Liver (tissue), 9 donors: ENCODE results near the gene DCN. TPM values are rescaled to one million over a fixed set of nuclear protein-coding genes. Genes with fewer than 3 reads are reported as not detected.

Experiments
- DNase-seq: peaks from one replicate; pipeline ENCODE4 v3.0.0-alpha.2; 2017; ENCODE audit warnings: low spot score
- H3K27ac ChIP-seq, 2 donors: one replicate each; pipeline ENCODE4 v1.7.0; 2013; ENCODE audit warnings: inconsistent platforms in 2 of 2, low read length in 2 of 2, control low read depth in 1 of 2, low read depth in 1 of 2, mild to moderate bottlenecking in 1 of 2
- H3K27me3 ChIP-seq, 4 donors: one replicate each; pipeline versions ENCODE4 v1.6.1 to v1.7.0; 2013; ENCODE audit warnings: low read length in 3 of 4, inconsistent platforms in 1 of 4, mild to moderate bottlenecking in 1 of 4, moderate library complexity in 1 of 4; ENCODE audit not compliant: control insufficient read depth in 4 of 4, insufficient read depth in 4 of 4
- H3K36me3 ChIP-seq, 4 donors: one replicate each; pipeline versions ENCODE4 v1.6.1 to v1.7.0; 2013; ENCODE audit warnings: low read length in 3 of 4, mild to moderate bottlenecking in 3 of 4, low read depth in 1 of 4, moderate library complexity in 1 of 4; ENCODE audit not compliant: control insufficient read depth in 4 of 4, insufficient read depth in 3 of 4
- H3K4me1 ChIP-seq, 4 donors: one replicate each; pipeline versions ENCODE4 v1.6.1 to v1.7.0; 2013; ENCODE audit warnings: low read length in 3 of 4, mild to moderate bottlenecking in 3 of 4, moderate library complexity in 1 of 4; ENCODE audit not compliant: control insufficient read depth in 4 of 4, insufficient read depth in 4 of 4
- H3K4me3 ChIP-seq, 3 donors: one replicate each; pipeline versions ENCODE4 v1.6.1 to v1.7.0; 2013; ENCODE audit warnings: low read length in 3 of 3, control low read depth in 1 of 3, low read depth in 1 of 3, mild to moderate bottlenecking in 1 of 3
- H3K9ac ChIP-seq, 2 donors: one replicate each; pipeline ENCODE4 v1.7.0; 2013; ENCODE audit warnings: low read length in 2 of 2, mild to moderate bottlenecking in 2 of 2, moderate library complexity in 2 of 2, control low read depth in 1 of 2, low read depth in 1 of 2
- H3K9me3 ChIP-seq, 4 donors: one replicate each; pipeline versions ENCODE4 v1.6.1 to v1.7.0; 2013; ENCODE audit warnings: low read length in 3 of 4; ENCODE audit not compliant: control insufficient read depth in 4 of 4
- CTCF ChIP-seq: fragments of 150-350 bp; IDR thresholded peaks from 2 replicates; pipeline ENCODE4 v1.5.1; 2017; ENCODE audit warnings: improper control_type of control experiment, low read depth, low read length; ENCODE audit not compliant: missing input control
- EGR1 ChIP-seq, 2 donors: IDR thresholded peaks; 2 replicates each; pipeline ENCODE4 v1.6.1; 2016 to 2018; ENCODE audit warnings: antibody characterized with exemption in 2 of 2, low read depth in 2 of 2
- FOXA1 ChIP-seq: IDR thresholded peaks from 2 replicates; pipeline ENCODE4 v1.6.1; 2016; ENCODE audit warnings: antibody characterized with exemption
- FOXA2 ChIP-seq: IDR thresholded peaks from 2 replicates; pipeline ENCODE4 v1.6.1; 2016; ENCODE audit warnings: antibody characterized with exemption
- GABPA ChIP-seq, 2 donors: IDR thresholded peaks in 1 of 2; conservative IDR thresholded peaks in 1 of 2; 2 replicates each; pipeline ENCODE4 v1.6.1; 2016; ENCODE audit warnings: antibody characterized with exemption in 2 of 2, mild to moderate bottlenecking in 1 of 2, moderate library complexity in 1 of 2
- HNF4A ChIP-seq, 2 donors: conservative IDR thresholded peaks; 2 replicates each; pipeline ENCODE4 v1.6.1; 2016; ENCODE audit warnings: antibody characterized with exemption in 2 of 2, mild to moderate bottlenecking in 2 of 2
- HNF4G ChIP-seq: IDR thresholded peaks from 2 replicates; pipeline ENCODE4 v1.6.1; 2016; ENCODE audit warnings: antibody characterized with exemption
- JUND ChIP-seq, 2 donors: IDR thresholded peaks; 2 replicates each; pipeline ENCODE4 v1.6.1; 2016; ENCODE audit warnings: antibody characterized with exemption in 2 of 2
- MAX ChIP-seq: IDR thresholded peaks from 2 replicates; pipeline ENCODE4 v1.6.1; 2016; ENCODE audit warnings: antibody characterized with exemption
- RAD21 ChIP-seq, 2 donors: IDR thresholded peaks; 2 replicates each; pipeline ENCODE4 v1.6.1; 2016; ENCODE audit warnings: antibody characterized with exemption in 2 of 2, mild to moderate bottlenecking in 2 of 2
- RXRA ChIP-seq, 2 donors: IDR thresholded peaks; 2 replicates each; pipeline ENCODE4 v1.6.1; 2017 to 2018; ENCODE audit warnings: antibody characterized with exemption in 2 of 2, mild to moderate bottlenecking in 1 of 2
- SP1 ChIP-seq: IDR thresholded peaks from 2 replicates; pipeline ENCODE4 v1.6.1; 2018; ENCODE audit warnings: antibody characterized with exemption, mild to moderate bottlenecking
- TAF1 ChIP-seq: conservative IDR thresholded peaks from 2 replicates; pipeline ENCODE4 v1.6.1; 2016; ENCODE audit warnings: antibody characterized with exemption, mild to moderate bottlenecking
- YY1 ChIP-seq: IDR thresholded peaks from 2 replicates; pipeline ENCODE4 v1.6.1; 2016; ENCODE audit warnings: antibody characterized with exemption, mild to moderate bottlenecking
- ZBTB33 ChIP-seq: IDR thresholded peaks from 2 replicates; pipeline ENCODE4 v1.6.1; 2016; ENCODE audit warnings: antibody characterized with exemption
- WGBS: extraction: QIAGEN DNeasy Blood & Tissue Kit; methylation state at CpG from one replicate; pipeline ENCODE4 v1.1.7; 2013; 5-methylcytosine and 5-hydroxymethylcytosine counted together
- polyA plus RNA-seq, 2 donors: library from polyadenylated mRNA; stranded (reverse) in 1 of 2; unstranded in 1 of 2; fragments of 200-250 nt in 1 of 2; fragments of >200 nt in 1 of 2; fragmentation: Nextera tagmentation in 1 of 2; extraction: Ambion mirVana in 1 of 2; gene quantifications; one replicate each; pipeline versions ENCODE4 v1.2.1 to v1.2.3, GENCODE V29; 2013 to 2015
- total RNA-seq, 2 donors: library from RNA; depleted of rRNA; stranded (reverse); fragments of >200 nt; gene quantifications; one replicate each; pipeline ENCODE4 v1.2.3, GENCODE V29; 2014
- TF ChIP-seq, protein P1 (sequence below): IDR thresholded peaks from 2 replicates; pipeline ENCODE4 v1.6.1; 2016; ENCODE audit warnings: antibody characterized with exemption
- TF ChIP-seq, protein P2 (sequence below): IDR thresholded peaks from 2 replicates; pipeline ENCODE4 v1.6.1; 2016; ENCODE audit warnings: antibody characterized with exemption, mild to moderate bottlenecking
- donor health status: healthy.
- donor health status: healthy.
- donor health status: healthy.
- donor health status: healthy.
- donor health status: healthy.

The DCN gene
- total and polyA plus RNA-seq, 4 donors: 74.9 to 148 (median 98.6) TPM

GRCh38 chr12:91211866-91212265 lies 29.2 kb upstream of the DCN start:
- Histone ChIP-seq H3K4me3 (no peak overlapping the region), H3K9me3 (no peaks in the 10 kb centered on the region), H3K4me1 (no peaks in the 10 kb centered on the region), H3K36me3 (no peaks in the 10 kb centered on the region), H3K27ac (no peak overlapping the region), H3K9ac (no peak overlapping the region), H3K27me3 (no peaks in the 10 kb centered on the region)
- WGBS: 76% methylated on average over 1 of the region's 1 CpG
- no peak for DNase-seq
- TF ChIP-seq FOXA2: no peak
- TF ChIP-seq, protein P1, sequence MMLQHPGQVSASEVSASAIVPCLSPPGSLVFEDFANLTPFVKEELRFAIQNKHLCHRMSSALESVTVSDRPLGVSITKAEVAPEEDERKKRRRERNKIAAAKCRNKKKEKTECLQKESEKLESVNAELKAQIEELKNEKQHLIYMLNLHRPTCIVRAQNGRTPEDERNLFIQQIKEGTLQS: no peak
- TF ChIP-seq HNF4A (conservative IDR thresholded peaks at IDR 0.05): no peak
- TF ChIP-seq RXRA (IDR thresholded peaks at IDR 0.05): no peak
- TF ChIP-seq ZBTB33: no peak
- no peak for TF ChIP-seq MAX
- TF ChIP-seq EGR1 (IDR thresholded peaks at IDR 0.05; ENCODE audit: low read depth in 2 of 2): no peak
- TF ChIP-seq RAD21 (IDR thresholded peaks at IDR 0.05): no peak
- no peak for TF ChIP-seq YY1
- no peak for TF ChIP-seq JUND (IDR thresholded peaks at IDR 0.05)
- TF ChIP-seq SP1: no peak
- no peak for TF ChIP-seq HNF4G
- TF ChIP-seq TAF1: no peak
- TF ChIP-seq FOXA1: no peak
- TF ChIP-seq CTCF: no peak

GRCh38 chr12:91210618-91211017 lies 28.0 kb upstream of the DCN start:
- TF ChIP-seq JUND (IDR thresholded peaks at IDR 0.05): no peak
- TF ChIP-seq FOXA1: no peak
- no peak for TF ChIP-seq HNF4G
- TF ChIP-seq YY1: no peak
- TF ChIP-seq GABPA (IDR thresholded peaks at IDR 0.05 in 1 of 2, conservative IDR thresholded peaks at IDR 0.05 in 1 of 2): no peak
- no peak overlapping the region for H3K27ac ChIP-seq
- H3K27me3 ChIP-seq: no peaks in the 10 kb centered on the region
- H3K9me3 ChIP-seq: no peaks in the 10 kb centered on the region
- no peak for DNase-seq
- no peaks in the 10 kb centered on the region for H3K4me1 ChIP-seq
- H3K9ac ChIP-seq: no peak overlapping the region
- 66% methylated on average over 2 of the region's 2 CpGs for WGBS
- no peak overlapping the region for H3K4me3 ChIP-seq
- no peaks in the 10 kb centered on the region for H3K36me3 ChIP-seq

DNA sequence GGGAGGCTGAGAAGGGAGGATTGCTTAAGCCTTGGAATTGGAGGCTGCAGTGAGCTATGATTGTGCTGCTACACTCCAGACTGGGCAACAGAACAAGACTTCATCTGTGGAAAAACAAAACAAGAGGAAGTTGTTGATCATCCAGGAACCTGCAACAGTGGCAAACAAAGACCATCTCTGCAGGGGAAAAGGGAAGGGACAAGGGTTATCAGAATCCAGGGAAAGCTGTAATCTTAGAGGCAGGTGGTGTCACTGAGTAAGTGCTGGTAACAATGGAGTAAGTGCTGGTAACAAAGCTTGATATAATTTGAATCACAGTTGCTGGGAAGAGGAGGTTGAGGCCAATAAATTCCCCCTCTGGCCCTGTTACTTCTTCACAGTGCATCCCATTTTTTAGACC lies 27.5 kb upstream of the DCN start:
- H3K9me3 ChIP-seq: no peaks in the 10 kb centered on the region
- no peak overlapping the region for H3K9ac ChIP-seq
- H3K27me3 ChIP-seq: no peaks in the 10 kb centered on the region
- H3K27ac ChIP-seq: no peak overlapping the region
- TF ChIP-seq MAX (no peak), FOXA1 (no peak), JUND (IDR thresholded peaks at IDR 0.05) (no peak), EGR1 (IDR thresholded peaks at IDR 0.05; ENCODE audit: low read depth in 2 of 2) (no peak), SP1 (no peak), HNF4G (no peak), YY1 (no peak), RXRA (IDR thresholded peaks at IDR 0.05) (no peak), HNF4A (conservative IDR thresholded peaks at IDR 0.05) (no peak)
- TF ChIP-seq, protein P1: no peak
- TF ChIP-seq, protein P2, sequence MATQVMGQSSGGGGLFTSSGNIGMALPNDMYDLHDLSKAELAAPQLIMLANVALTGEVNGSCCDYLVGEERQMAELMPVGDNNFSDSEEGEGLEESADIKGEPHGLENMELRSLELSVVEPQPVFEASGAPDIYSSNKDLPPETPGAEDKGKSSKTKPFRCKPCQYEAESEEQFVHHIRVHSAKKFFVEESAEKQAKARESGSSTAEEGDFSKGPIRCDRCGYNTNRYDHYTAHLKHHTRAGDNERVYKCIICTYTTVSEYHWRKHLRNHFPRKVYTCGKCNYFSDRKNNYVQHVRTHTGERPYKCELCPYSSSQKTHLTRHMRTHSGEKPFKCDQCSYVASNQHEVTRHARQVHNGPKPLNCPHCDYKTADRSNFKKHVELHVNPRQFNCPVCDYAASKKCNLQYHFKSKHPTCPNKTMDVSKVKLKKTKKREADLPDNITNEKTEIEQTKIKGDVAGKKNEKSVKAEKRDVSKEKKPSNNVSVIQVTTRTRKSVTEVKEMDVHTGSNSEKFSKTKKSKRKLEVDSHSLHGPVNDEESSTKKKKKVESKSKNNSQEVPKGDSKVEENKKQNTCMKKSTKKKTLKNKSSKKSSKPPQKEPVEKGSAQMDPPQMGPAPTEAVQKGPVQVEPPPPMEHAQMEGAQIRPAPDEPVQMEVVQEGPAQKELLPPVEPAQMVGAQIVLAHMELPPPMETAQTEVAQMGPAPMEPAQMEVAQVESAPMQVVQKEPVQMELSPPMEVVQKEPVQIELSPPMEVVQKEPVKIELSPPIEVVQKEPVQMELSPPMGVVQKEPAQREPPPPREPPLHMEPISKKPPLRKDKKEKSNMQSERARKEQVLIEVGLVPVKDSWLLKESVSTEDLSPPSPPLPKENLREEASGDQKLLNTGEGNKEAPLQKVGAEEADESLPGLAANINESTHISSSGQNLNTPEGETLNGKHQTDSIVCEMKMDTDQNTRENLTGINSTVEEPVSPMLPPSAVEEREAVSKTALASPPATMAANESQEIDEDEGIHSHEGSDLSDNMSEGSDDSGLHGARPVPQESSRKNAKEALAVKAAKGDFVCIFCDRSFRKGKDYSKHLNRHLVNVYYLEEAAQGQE: no peak
- no peaks in the 10 kb centered on the region for H3K4me1 ChIP-seq
- no peak for DNase-seq
- H3K36me3 ChIP-seq: no peaks in the 10 kb centered on the region
- no peak overlapping the region for H3K4me3 ChIP-seq
